ENCODE measurements around the gene KRTAP26-1. TPM values are rescaled to one million over a fixed set of nuclear protein-coding genes. Genes with fewer than 3 reads are reported as not detected.

KRTAP26-1 gene
- total RNA-seq, 1 experiment from 2014 or later: not detected

DNA sequence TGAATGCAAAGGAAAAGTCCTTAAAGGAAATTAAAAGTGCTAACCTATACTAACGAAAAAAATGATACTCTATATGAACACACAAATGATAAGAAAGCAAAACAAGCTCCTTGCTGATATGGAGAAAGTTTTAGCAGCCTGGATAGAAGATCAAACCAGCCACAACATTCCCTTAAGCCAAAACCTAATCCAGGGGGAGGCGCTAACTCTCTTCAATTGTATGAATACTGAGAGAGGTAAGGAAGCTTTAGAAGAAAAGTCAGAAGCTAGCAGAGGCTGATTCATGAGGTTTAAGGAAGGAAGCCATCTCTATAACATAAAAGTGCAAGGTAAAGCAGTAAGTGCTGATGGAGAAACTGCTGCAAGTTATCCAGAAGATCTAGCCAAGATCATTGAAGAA, 24.9 kb upstream of the KRTAP26-1 start:
- Histone ChIP-seq H3K79me2 (ENCODE audit: low read depth) (no peaks in the 10 kb centered on the region), H3K4me2 (no peak overlapping the region), H3F3A (ENCODE audit: insufficient read depth, low read depth) (no peaks in the 10 kb centered on the region), H3K9me3 (ENCODE audit: insufficient read depth, low read depth) (no peaks in the 10 kb centered on the region), H3K27me3 (ENCODE audit: insufficient read depth, low read depth) (no peaks in the 10 kb centered on the region), H3K36me3 (ENCODE audit: low read depth) (no peaks in the 10 kb centered on the region), H3K4me3 (no peak overlapping the region), H3K9me2 (ENCODE audit: insufficient read depth) (no peaks in the 10 kb centered on the region), H2AFZ (no peak overlapping the region), H4K20me1 (ENCODE audit: insufficient read depth) (no peaks in the 10 kb centered on the region), H3K27ac (no peak overlapping the region), H3K4me1 (replicated peaks; ENCODE audit: insufficient read depth) (0 out of 2 replicates have a peak, but pooled peaks cover 7% of the 10 kb centered on the region)
- no peak for DNase-seq
- intact Hi-C loops (cut with micrococcal nuclease; ENCODE audit: unreplicated experiment): no loop called here
- TF ChIP-seq, protein P1, sequence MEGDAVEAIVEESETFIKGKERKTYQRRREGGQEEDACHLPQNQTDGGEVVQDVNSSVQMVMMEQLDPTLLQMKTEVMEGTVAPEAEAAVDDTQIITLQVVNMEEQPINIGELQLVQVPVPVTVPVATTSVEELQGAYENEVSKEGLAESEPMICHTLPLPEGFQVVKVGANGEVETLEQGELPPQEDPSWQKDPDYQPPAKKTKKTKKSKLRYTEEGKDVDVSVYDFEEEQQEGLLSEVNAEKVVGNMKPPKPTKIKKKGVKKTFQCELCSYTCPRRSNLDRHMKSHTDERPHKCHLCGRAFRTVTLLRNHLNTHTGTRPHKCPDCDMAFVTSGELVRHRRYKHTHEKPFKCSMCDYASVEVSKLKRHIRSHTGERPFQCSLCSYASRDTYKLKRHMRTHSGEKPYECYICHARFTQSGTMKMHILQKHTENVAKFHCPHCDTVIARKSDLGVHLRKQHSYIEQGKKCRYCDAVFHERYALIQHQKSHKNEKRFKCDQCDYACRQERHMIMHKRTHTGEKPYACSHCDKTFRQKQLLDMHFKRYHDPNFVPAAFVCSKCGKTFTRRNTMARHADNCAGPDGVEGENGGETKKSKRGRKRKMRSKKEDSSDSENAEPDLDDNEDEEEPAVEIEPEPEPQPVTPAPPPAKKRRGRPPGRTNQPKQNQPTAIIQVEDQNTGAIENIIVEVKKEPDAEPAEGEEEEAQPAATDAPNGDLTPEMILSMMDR (conservative IDR thresholded peaks at IDR 0.05): no peak
- no peak for TF ChIP-seq EZH2 (IDR thresholded peaks at IDR 0.05; ENCODE audit: low read depth)
- POLR2A ChIA-PET (ENCODE audit: unreplicated experiment): no interaction called here
- no TSS peak for BruUV-seq (replicated peaks)
- CTCF ChIA-PET: no interaction called here

DNA sequence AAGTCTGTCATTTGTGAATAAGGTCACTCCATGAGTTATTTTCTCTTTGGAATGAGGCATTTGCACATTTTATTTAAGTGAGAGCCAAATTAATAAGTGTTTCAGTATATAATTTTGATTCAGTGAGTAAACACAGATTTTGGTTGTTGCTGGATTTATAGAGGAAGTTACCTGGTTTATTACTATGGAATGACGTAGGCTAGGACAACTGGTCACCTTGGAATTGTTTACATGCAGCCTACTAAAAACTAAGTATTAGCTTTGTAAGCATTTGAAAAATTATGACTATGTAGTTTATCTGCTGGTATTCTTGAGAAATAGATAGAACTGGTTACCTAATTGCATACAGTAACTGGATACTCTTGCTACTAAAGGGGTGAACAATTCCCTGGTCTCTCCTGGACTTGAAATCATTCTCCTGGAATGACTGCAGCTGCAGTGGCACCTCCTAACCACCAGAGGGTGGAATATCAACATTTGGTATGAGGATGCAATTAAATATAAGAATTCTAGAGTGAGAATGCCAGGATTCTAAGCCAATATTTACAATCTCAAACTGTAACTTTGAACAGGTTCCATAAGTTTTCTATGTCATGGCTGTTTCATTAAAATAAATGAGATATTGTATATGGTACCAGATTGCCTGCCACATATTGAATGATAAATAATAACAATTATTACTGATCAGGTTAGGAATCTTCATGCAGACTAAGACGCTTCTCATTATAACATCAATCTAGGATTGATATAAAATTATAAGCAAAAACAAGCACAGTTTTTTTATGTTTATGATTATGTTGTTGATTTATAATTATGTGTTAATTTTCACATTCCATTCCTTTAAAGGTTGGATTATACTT, 20.8 kb upstream of the KRTAP26-1 start:
- BruUV-seq (replicated peaks): no TSS peak
- TF ChIP-seq, protein P1 (conservative IDR thresholded peaks at IDR 0.05): peak; percentile 89
- no peak for TF ChIP-seq EZH2 (IDR thresholded peaks at IDR 0.05; ENCODE audit: low read depth)
- ChIA-PET CTCF (no interaction called here), POLR2A (ENCODE audit: unreplicated experiment) (no interaction called here)
- Histone ChIP-seq H3K9me3 (ENCODE audit: insufficient read depth, low read depth) (no peaks in the 10 kb centered on the region), H3K27me3 (ENCODE audit: insufficient read depth, low read depth) (no peaks in the 10 kb centered on the region), H3K36me3 (ENCODE audit: low read depth) (no peaks in the 10 kb centered on the region), H2AFZ (no peak overlapping the region), H3K4me3 (no peak overlapping the region), H3K4me2 (no peak overlapping the region), H3F3A (ENCODE audit: insufficient read depth, low read depth) (no peaks in the 10 kb centered on the region), H3K4me1 (replicated peaks; ENCODE audit: insufficient read depth) (peaks cover 8% of the 10 kb centered on the region), H3K79me2 (ENCODE audit: low read depth) (no peaks in the 10 kb centered on the region), H3K9me2 (ENCODE audit: insufficient read depth) (no peaks in the 10 kb centered on the region), H4K20me1 (ENCODE audit: insufficient read depth) (no peaks in the 10 kb centered on the region), H3K27ac (no peak overlapping the region)
- no peak for DNase-seq
- intact Hi-C loops (cut with micrococcal nuclease; ENCODE audit: unreplicated experiment): loop anchor here (5.0 kb wide), 1 partner anchor 66 kb away; no protein-coding TSS in a partner anchor

DNA sequence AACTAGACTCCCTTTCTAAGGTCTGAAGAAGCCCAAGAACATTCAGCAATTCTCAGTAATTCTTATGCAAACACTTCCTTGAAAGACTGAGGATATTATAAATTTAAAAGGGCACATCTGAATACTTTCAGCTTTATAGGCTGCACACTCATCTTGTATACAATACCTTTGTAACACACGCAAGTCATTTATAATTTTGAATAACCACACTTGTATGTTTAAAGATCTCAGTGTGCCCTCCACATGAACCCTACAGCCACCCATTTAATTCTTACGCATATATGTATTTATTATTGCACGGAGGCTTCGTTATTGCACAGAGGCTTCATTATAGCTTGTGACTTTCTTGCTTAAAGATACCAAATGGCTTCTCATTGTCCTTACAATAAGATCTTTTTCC, 18.6 kb upstream of the KRTAP26-1 start:
- Histone ChIP-seq H3K27ac (no peak overlapping the region), H3K27me3 (ENCODE audit: insufficient read depth, low read depth) (no peaks in the 10 kb centered on the region), H3K4me2 (no peak overlapping the region), H3K36me3 (ENCODE audit: low read depth) (no peaks in the 10 kb centered on the region), H3K9me3 (ENCODE audit: insufficient read depth, low read depth) (no peaks in the 10 kb centered on the region), H4K20me1 (ENCODE audit: insufficient read depth) (no peaks in the 10 kb centered on the region), H2AFZ (no peak overlapping the region), H3K79me2 (ENCODE audit: low read depth) (no peaks in the 10 kb centered on the region), H3K4me1 (replicated peaks; ENCODE audit: insufficient read depth) (peaks cover 8% of the 10 kb centered on the region), H3F3A (ENCODE audit: insufficient read depth, low read depth) (no peaks in the 10 kb centered on the region), H3K4me3 (no peak overlapping the region), H3K9me2 (ENCODE audit: insufficient read depth) (no peaks in the 10 kb centered on the region)
- TF ChIP-seq, protein P1 (conservative IDR thresholded peaks at IDR 0.05): no peak
- POLR2A ChIA-PET (ENCODE audit: unreplicated experiment): no interaction called here
- intact Hi-C loops (cut with micrococcal nuclease; ENCODE audit: unreplicated experiment): no loop called here
- BruUV-seq (replicated peaks): no TSS peak
- DNase-seq: no peak
- CTCF ChIA-PET: no interaction called here

All from PC-9 (cell line).